Measurements from ENCODE around the gene SLC37A1.
A peak's percentile ranks its signal among the peaks of the same experiment; 100 is the strongest.

Gene SLC37A1

GRCh38 chr21:42479582-42479981 is 34.1 kb upstream of the SLC37A1 start:
- DNase-seq: no peak

- DNase-seq: no peak
Measured at GRCh38 chr21:42480736-42481135, 32.9 kb upstream of the SLC37A1 start.

GRCh38 chr21:42481169-42481568 is 32.5 kb upstream of the SLC37A1 start:
- no peak for DNase-seq

- DNase-seq: no peak
Measured at GRCh38 chr21:42484966-42485365, 28.7 kb upstream of the SLC37A1 start.

GRCh38 chr21:42486072-42486471 is 27.6 kb upstream of the SLC37A1 start:
- no peak for DNase-seq

GRCh38 chr21:42486531-42486930 is 27.1 kb upstream of the SLC37A1 start:
- no peak for DNase-seq

- no peak for DNase-seq
Measured at GRCh38 chr21:42489006-42489563, 24.6 kb upstream of the SLC37A1 start.

GRCh38 chr21:42489991-42490390 is 23.7 kb upstream of the SLC37A1 start:
- no peak for DNase-seq

GRCh38 chr21:42490720-42491119 is 22.9 kb upstream of the SLC37A1 start:
- DNase-seq: no peak

GRCh38 chr21:42491328-42491727 is 22.3 kb upstream of the SLC37A1 start:
- no peak for DNase-seq

- DNase-seq: no peak
Measured at GRCh38 chr21:42492201-42492600, 21.5 kb upstream of the SLC37A1 start.

- DNase-seq: no peak
Measured at GRCh38 chr21:42493109-42494060, 20.3 kb upstream of the SLC37A1 start.

- DNase-seq: no peak
Measured at GRCh38 chr21:42495027-42495426, 18.6 kb upstream of the SLC37A1 start.

GRCh38 chr21:42495765-42496119 is 17.9 kb upstream of the SLC37A1 start:
- no peak for DNase-seq

GRCh38 chr21:42496120-42496838 is 17.4 kb upstream of the SLC37A1 start, which contains the start of gene RSPH1:
Gene RSPH1 (minus strand): TSS chr21:42496224. CDS start chr21:42496186, 38 bp downstream.
- peak; percentile 99 for DNase-seq

- no peak for DNase-seq
Measured at GRCh38 chr21:42496839-42497202, 16.8 kb upstream of the SLC37A1 start.

- no peak for DNase-seq
Measured at GRCh38 chr21:42498012-42498411, 15.6 kb upstream of the SLC37A1 start.

GRCh38 chr21:42499444-42500112 is 14.1 kb upstream of the SLC37A1 start:
- no peak for DNase-seq

- DNase-seq: no peak
Measured at GRCh38 chr21:42500225-42500624, 13.4 kb upstream of the SLC37A1 start.

GRCh38 chr21:42500736-42501135 is 12.9 kb upstream of the SLC37A1 start:
- no peak for DNase-seq

GRCh38 chr21:42503711-42504110 is 9.9 kb upstream of the SLC37A1 start:
- no peak for DNase-seq

GRCh38 chr21:42505090-42505726 is 8.4 kb upstream of the SLC37A1 start:
- peak; percentile 72 for DNase-seq

- no peak for DNase-seq
Measured at GRCh38 chr21:42507418-42507817, 6.2 kb upstream of the SLC37A1 start.

Measured in suppressor macrophage treated with lipopolysaccharide for 4 hours (primary cell).